Epidermal melanocyte (primary cell): ENCODE results near the gene OIP5.
"Not testable (repeated sequence)": the region's sequence is repeated elsewhere in the genome, so short reads cannot be mapped to it uniquely, and the experiment has no call there.

Source experiments
- DNase-seq: peaks from one replicate; pipeline ENCODE4 v3.0.0; 2011; ENCODE audit warnings: low spot score; ENCODE audit not compliant: insufficient read length

Gene OIP5

DNA sequence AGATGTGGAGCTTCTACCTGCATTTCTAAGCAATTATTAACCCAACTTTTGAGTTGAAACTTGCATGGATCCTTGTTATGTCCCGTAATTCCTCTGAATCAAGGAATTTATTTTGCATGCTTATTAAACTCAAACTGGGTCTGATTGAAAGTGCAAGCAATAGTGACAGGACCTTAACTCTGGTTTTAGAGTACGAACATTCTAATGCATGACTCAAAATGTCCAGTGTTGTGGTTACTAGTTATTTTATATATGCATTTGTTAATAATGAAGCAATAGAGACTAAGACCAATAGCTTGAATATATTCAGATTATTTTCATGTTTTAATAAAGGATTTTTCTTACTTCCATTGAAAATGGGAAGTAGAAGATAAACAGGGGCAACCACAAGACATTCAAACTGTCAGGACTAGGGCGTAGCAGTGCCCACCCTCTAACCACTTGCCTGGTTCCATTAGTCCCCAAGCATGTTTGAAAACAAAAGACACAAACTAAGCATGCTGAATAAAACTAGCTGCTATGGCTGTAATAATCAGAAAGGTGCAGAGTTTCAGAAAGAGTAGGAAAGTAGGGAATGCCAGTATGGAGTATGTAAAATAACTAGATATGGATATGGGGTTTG, 28.1 kb downstream of the OIP5 start:
- DNase-seq, result no peak

DNA sequence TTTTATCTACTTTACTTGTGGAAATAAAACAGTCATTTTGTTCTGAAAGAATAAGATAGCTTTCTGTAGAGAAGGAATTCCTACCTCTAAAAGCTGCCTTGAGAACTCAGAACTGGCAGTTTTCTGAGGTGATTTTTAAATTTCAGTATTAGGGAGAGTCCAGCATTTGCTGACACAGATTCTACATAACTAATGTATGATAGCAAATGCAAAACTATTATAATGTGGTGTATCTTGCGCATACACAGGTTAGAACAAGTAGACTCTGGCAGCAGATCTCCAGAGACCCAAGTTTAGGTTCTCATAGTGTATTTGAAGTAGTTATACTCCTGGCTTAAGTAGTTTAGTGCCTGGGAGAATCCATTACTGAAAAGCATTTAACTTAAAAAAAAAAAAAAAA, 30.8 kb downstream of the OIP5 start:
- no peak for DNase-seq

GRCh38 chr15:41301139-41301538, 31.3 kb downstream of the OIP5 start:
- DNase-seq, result not testable (repeated sequence)

DNA sequence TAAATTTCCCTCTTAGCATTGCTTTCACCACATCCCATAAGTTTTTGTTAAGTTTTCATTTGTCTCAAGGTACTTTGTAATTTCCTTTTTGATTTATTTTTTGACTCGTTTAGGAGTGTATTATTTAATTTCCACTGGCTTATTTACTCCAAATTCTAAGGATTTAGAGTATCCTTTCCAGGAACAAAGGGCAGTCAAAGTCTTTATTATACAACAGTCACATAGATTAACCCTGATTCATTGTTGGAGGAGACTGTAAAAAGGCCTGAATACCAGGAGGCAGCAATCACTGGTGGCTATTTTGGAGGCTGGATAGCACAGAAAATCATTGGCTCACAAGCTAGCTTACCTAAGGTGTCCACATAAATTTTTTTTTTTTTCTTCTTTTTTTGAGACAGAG, 39.9 kb downstream of the OIP5 start:
- no peak for DNase-seq

- no peak for DNase-seq
These were observed 41.2 kb downstream of the OIP5 start for GRCh38 chr15:41291065-41291631.

GRCh38 chr15:41289953-41290352, 42.4 kb downstream of the OIP5 start:
- DNase-seq, result no peak

DNA sequence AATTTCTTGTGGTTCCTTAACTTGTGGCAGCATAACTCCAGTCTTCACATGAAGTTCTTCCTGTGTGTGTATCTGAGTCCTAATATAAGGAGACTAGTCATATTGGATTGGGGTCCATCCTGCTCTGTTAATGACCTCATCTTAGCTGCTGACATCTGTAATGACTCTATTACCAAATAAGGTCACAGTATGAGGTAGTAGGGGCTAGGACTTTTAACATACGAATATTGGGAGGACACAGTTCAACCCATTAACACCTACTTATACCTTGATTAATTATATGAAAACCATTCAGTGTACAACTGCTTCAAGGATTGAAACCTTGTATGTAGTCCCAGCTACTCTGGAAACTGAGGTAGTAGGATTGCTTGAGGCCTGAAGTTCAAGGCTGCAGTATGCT, 43.9 kb downstream of the OIP5 start:
- no peak for DNase-seq

- no peak for DNase-seq
These were observed 45.6 kb downstream of the OIP5 start for GRCh38 chr15:41286665-41287333.

DNA sequence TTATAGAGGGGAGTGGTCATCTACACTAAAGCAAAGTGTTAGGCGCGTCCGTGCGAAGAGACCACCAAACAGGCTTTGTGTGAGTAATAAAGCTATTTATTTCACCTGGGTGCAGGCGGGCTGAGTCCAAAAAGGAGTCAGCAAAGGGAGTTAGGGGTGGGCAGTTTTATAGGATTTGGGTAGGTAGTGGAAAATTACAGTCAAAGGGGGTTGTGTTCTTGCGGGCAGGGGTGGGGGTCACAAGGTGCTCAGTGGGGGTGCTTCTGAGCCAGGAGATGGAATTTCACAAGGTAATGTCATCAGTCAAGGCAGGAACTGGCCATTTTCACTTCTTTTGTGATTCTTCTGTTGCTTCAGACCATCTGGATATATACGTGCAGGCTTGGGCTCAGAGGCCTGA, 47.1 kb downstream of the OIP5 start:
- no peak for DNase-seq

GRCh38 chr15:41284427-41285177, 47.8 kb downstream of the OIP5 start:
- DNase-seq, result no peak

- peak; percentile 99 for DNase-seq
These were observed 48.6 kb downstream of the OIP5 start for GRCh38 chr15:41283653-41284426.

- DNase-seq, result not testable (repeated sequence)
These were observed 49.3 kb downstream of the OIP5 start for GRCh38 chr15:41282980-41283652.

DNA sequence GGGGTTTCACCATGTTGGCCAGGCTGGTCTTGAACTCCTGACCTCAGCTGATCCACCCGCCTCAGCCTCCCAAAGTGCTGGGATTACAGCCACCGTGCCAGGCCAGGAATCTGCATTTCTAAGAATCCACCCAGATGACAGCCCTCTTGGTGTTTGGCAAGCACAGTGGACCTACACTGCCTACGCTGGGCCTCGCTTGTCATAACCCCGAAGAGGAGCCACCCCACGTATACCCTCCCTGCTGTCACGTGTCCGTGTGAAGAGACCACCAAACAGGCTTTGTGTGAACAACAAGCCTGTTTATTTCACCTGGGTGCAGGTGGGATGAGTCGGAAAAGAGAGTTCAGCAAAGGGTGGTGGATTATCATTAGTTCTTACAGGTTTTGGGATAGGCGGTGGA, 50.0 kb downstream of the OIP5 start:
- DNase-seq, result not testable (repeated sequence)

- no peak for DNase-seq
These were observed 51.2 kb downstream of the OIP5 start for GRCh38 chr15:41281236-41281635.

GRCh38 chr15:41279535-41280283, 52.7 kb downstream of the OIP5 start:
- DNase-seq, result no peak

GRCh38 chr15:41278319-41278718, 54.1 kb downstream of the OIP5 start:
- no peak for DNase-seq

- DNase-seq, result no peak
These were observed 55.6 kb downstream of the OIP5 start for GRCh38 chr15:41276831-41277230.

DNA sequence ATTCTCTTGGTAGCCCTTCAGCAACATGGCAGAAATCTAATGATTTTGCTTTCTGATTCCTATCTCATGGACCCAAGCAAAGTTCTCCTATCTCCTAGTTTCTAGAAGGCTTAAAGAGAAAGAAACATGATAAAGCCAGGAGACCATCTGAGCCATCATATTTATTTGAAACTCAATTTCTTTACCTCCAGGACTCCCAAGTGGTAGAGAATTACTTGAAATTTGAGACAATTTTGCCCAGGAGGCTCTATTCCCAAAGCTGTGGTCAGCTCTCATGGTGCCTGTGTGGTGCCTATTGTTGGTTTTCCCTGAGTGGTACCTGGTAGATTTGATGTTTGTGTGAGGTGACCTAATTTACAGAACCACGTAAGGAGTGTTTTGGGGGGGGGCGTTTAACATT, 62.5 kb downstream of the OIP5 start:
- no peak for DNase-seq

- DNase-seq, result no peak
These were observed 68.5 kb downstream of the OIP5 start for GRCh38 chr15:41263891-41264351.

- DNase-seq, result no peak
These were observed 69.8 kb downstream of the OIP5 start for GRCh38 chr15:41262571-41262970.
